ENCODE data around the gene IDE. TPM values are rescaled to one million over a fixed set of nuclear protein-coding genes. Genes with fewer than 3 reads are reported as not detected.
"Not testable (repeated sequence)": the region's sequence is repeated elsewhere in the genome, so short reads cannot be mapped to it uniquely, and the experiment has no call there.

The IDE gene
- total and polyA plus RNA-seq, 5 donors = 13.4 to 54.1 (median 49.2) TPM

- ATAC-seq (no peak), DNase-seq (no peak)
- WGBS = 90% methylated on average over 2 of the region's 2 CpGs
- intact Hi-C loops (cut with DNase I) = no loop called here
- no peaks in the 10 kb centered on the region for H3K9me3 ChIP-seq (ENCODE audit: control insufficient read depth, low read length)
- no peak overlapping the region for H3K27ac ChIP-seq (ENCODE audit: low read length)
- H3K27me3 ChIP-seq (ENCODE audit: control insufficient read depth, insufficient read depth) = no peaks in the 10 kb centered on the region
- H3K4me3 ChIP-seq (ENCODE audit: low read length) = no peak overlapping the region
- H3K4me1 ChIP-seq (ENCODE audit: control insufficient read depth, insufficient read depth, low read length) = no peaks in the 10 kb centered on the region
These were observed 83.5 kb downstream of the IDE start for GRCh38 chr10:92490387-92490786.

- ATAC-seq = no peak
- H3K27me3 ChIP-seq (ENCODE audit: control insufficient read depth, insufficient read depth) = no peaks in the 10 kb centered on the region
These were observed 87.3 kb downstream of the IDE start for GRCh38 chr10:92486637-92487036.

GRCh38 chr10:92483539-92483938 is 90.4 kb downstream of the IDE start:
- no peak overlapping the region for H3K4me3 ChIP-seq (ENCODE audit: low read length)
- no peak for ATAC-seq

More at GRCh38 chr10:92486637-92487036, 87.3 kb downstream of the IDE start:
- intact Hi-C loops (cut with DNase I) = no loop called here
- no peak for DNase-seq
- Histone ChIP-seq H3K27ac (ENCODE audit: low read length) (no peak overlapping the region), H3K4me1 (ENCODE audit: control insufficient read depth, insufficient read depth, low read length) (no peaks in the 10 kb centered on the region), H3K4me3 (ENCODE audit: low read length) (no peak overlapping the region), H3K9me3 (ENCODE audit: control insufficient read depth, low read length) (no peaks in the 10 kb centered on the region)

GRCh38 chr10:92480413-92480812 is 93.5 kb downstream of the IDE start:
- Histone ChIP-seq H3K9me3 (ENCODE audit: control insufficient read depth, low read length) (no peaks in the 10 kb centered on the region), H3K4me1 (ENCODE audit: control insufficient read depth, insufficient read depth, low read length) (no peaks in the 10 kb centered on the region), H3K4me3 (ENCODE audit: low read length) (no peak overlapping the region), H3K27ac (ENCODE audit: low read length) (no peak overlapping the region), H3K27me3 (ENCODE audit: control insufficient read depth, insufficient read depth) (no peaks in the 10 kb centered on the region)
- ATAC-seq (no peak), DNase-seq (no peak)
- intact Hi-C loops (cut with DNase I) = no loop called here

More at GRCh38 chr10:92483539-92483938, 90.4 kb downstream of the IDE start:
- no peaks in the 10 kb centered on the region for H3K9me3 ChIP-seq (ENCODE audit: control insufficient read depth, low read length)
- H3K27me3 ChIP-seq (ENCODE audit: control insufficient read depth, insufficient read depth) = no peaks in the 10 kb centered on the region
- WGBS = 92% methylated on average over 4 of the region's 4 CpGs
- intact Hi-C loops (cut with DNase I) = no loop called here
- DNase-seq = no peak
- no peaks in the 10 kb centered on the region for H3K4me1 ChIP-seq (ENCODE audit: control insufficient read depth, insufficient read depth, low read length)
- no peak overlapping the region for H3K27ac ChIP-seq (ENCODE audit: low read length)

GRCh38 chr10:92479547-92479946 is 94.3 kb downstream of the IDE start:
- Histone ChIP-seq H3K4me3 (ENCODE audit: low read length) (no peak overlapping the region), H3K9me3 (ENCODE audit: control insufficient read depth, low read length) (no peaks in the 10 kb centered on the region), H3K4me1 (ENCODE audit: control insufficient read depth, insufficient read depth, low read length) (no peaks in the 10 kb centered on the region), H3K27me3 (ENCODE audit: control insufficient read depth, insufficient read depth) (no peaks in the 10 kb centered on the region), H3K27ac (ENCODE audit: low read length) (no peak overlapping the region)
- intact Hi-C loops (cut with DNase I) = no loop called here
- 78% methylated on average over 7 of the region's 7 CpGs for WGBS
- no peak for ATAC-seq
- DNase-seq = no peak

GRCh38 chr10:92478536-92478935 is 95.4 kb downstream of the IDE start:
- no peak overlapping the region for H3K4me3 ChIP-seq (ENCODE audit: low read length)
- ATAC-seq = no peak

GRCh38 chr10:92475357-92475868 is 98.5 kb downstream of the IDE start:
- H3K4me1 ChIP-seq (ENCODE audit: control insufficient read depth, insufficient read depth, low read length) = no peaks in the 10 kb centered on the region
- no peak for DNase-seq
- no peak overlapping the region for H3K27ac ChIP-seq (ENCODE audit: low read length)
- ATAC-seq = no peak
- no peaks in the 10 kb centered on the region for H3K9me3 ChIP-seq (ENCODE audit: control insufficient read depth, low read length)
- WGBS = 91% methylated on average over 1 of the region's 1 CpG
- intact Hi-C loops (cut with DNase I) = no loop called here
- no peak overlapping the region for H3K4me3 ChIP-seq (ENCODE audit: low read length)
- H3K27me3 ChIP-seq (ENCODE audit: control insufficient read depth, insufficient read depth) = no peaks in the 10 kb centered on the region

More at GRCh38 chr10:92478536-92478935, 95.4 kb downstream of the IDE start:
- Histone ChIP-seq H3K9me3 (ENCODE audit: control insufficient read depth, low read length) (no peaks in the 10 kb centered on the region), H3K4me1 (ENCODE audit: control insufficient read depth, insufficient read depth, low read length) (no peaks in the 10 kb centered on the region), H3K27me3 (ENCODE audit: control insufficient read depth, insufficient read depth) (no peaks in the 10 kb centered on the region), H3K27ac (ENCODE audit: low read length) (no peak overlapping the region)
- intact Hi-C loops (cut with DNase I) = no loop called here
- WGBS = 97% methylated on average over 5 of the region's 5 CpGs
- DNase-seq = no peak

- no peaks in the 10 kb centered on the region for H3K27me3 ChIP-seq (ENCODE audit: control insufficient read depth, insufficient read depth)
- DNase-seq (no peak), ATAC-seq (no peak)
- H3K9me3 ChIP-seq (ENCODE audit: control insufficient read depth, low read length) = no peaks in the 10 kb centered on the region
- intact Hi-C loops (cut with DNase I) = no loop called here
- H3K27ac ChIP-seq (ENCODE audit: low read length) = no peak overlapping the region
- no peak overlapping the region for H3K4me3 ChIP-seq (ENCODE audit: low read length)
- 93% methylated on average over 3 of the region's 3 CpGs for WGBS
- no peaks in the 10 kb centered on the region for H3K4me1 ChIP-seq (ENCODE audit: control insufficient read depth, insufficient read depth, low read length)
These were observed 103.9 kb downstream of the IDE start for GRCh38 chr10:92470026-92470425.

GRCh38 chr10:92464364-92464763 is 109.5 kb downstream of the IDE start:
- DNase-seq = no peak
- intact Hi-C loops (cut with DNase I) = no loop called here
- no peak for ATAC-seq
- Histone ChIP-seq H3K4me3 (ENCODE audit: low read length) (no peak overlapping the region), H3K9me3 (ENCODE audit: control insufficient read depth, low read length) (no peaks in the 10 kb centered on the region), H3K27me3 (ENCODE audit: control insufficient read depth, insufficient read depth) (no peaks in the 10 kb centered on the region), H3K27ac (ENCODE audit: low read length) (no peak overlapping the region), H3K4me1 (ENCODE audit: control insufficient read depth, insufficient read depth, low read length) (no peaks in the 10 kb centered on the region)
- WGBS = 86% methylated on average over 5 of the region's 5 CpGs

GRCh38 chr10:92463582-92463981 is 110.3 kb downstream of the IDE start:
- Histone ChIP-seq H3K9me3 (ENCODE audit: control insufficient read depth, low read length) (no peaks in the 10 kb centered on the region), H3K4me3 (ENCODE audit: low read length) (no peak overlapping the region), H3K27me3 (ENCODE audit: control insufficient read depth, insufficient read depth) (no peaks in the 10 kb centered on the region), H3K27ac (ENCODE audit: low read length) (no peak overlapping the region), H3K4me1 (ENCODE audit: control insufficient read depth, insufficient read depth, low read length) (no peaks in the 10 kb centered on the region)
- ATAC-seq (no peak), DNase-seq (no peak)
- intact Hi-C loops (cut with DNase I) = no loop called here
- whole genome bisulfite sequencing = 96% methylated on average over 5 of the region's 5 CpGs

GRCh38 chr10:92454955-92455354 is 118.9 kb downstream of the IDE start:
- H3K27ac ChIP-seq (ENCODE audit: low read length); DNase-seq; H3K4me1 ChIP-seq (ENCODE audit: control insufficient read depth, insufficient read depth, low read length); H3K4me3 ChIP-seq (ENCODE audit: low read length); H3K27me3 ChIP-seq (ENCODE audit: control insufficient read depth, insufficient read depth); intact Hi-C loops (cut with DNase I); H3K9me3 ChIP-seq (ENCODE audit: control insufficient read depth, low read length); ATAC-seq: not testable (repeated sequence)
- WGBS = 95% methylated on average over 6 of the region's 6 CpGs

GRCh38 chr10:92452313-92452712 is 121.6 kb downstream of the IDE start:
- DNase-seq (no peak), ATAC-seq (no peak)
- intact Hi-C loops (cut with DNase I) = no loop called here
- WGBS = 98% methylated on average over 2 of the region's 2 CpGs
- Histone ChIP-seq H3K4me3 (ENCODE audit: low read length) (no peak overlapping the region), H3K4me1 (ENCODE audit: control insufficient read depth, insufficient read depth, low read length) (no peaks in the 10 kb centered on the region), H3K27me3 (ENCODE audit: control insufficient read depth, insufficient read depth) (no peaks in the 10 kb centered on the region), H3K9me3 (ENCODE audit: control insufficient read depth, low read length) (no peaks in the 10 kb centered on the region), H3K27ac (ENCODE audit: low read length) (no peak overlapping the region)

Data from right cardiac atrium (tissue), 5 donors.